Erythroblast (primary cell): ENCODE data around the gene RPEL1.
A peak's percentile ranks its signal among the peaks of the same experiment; 100 is the strongest.
"Not testable (repeated sequence)": the region's sequence is repeated elsewhere in the genome, so short reads cannot be mapped to it uniquely, and the experiment has no call there.

Source experiments
- DNase-seq, 2 experiments: peaks; one replicate each; lab custom pipeline; 2025; lab: John Stamatoyannopoulos, UW
- GATA1 ChIP-seq: IDR thresholded peaks from 2 replicates; pipeline ENCODE4 v1.6.1; 2011; ENCODE audit warnings: low read depth, mild to moderate bottlenecking, control low read depth, low read length, moderate library complexity
- POLR2A ChIP-seq: IDR thresholded peaks from 2 replicates; pipeline ENCODE4 v1.6.1; 2011; ENCODE audit warnings: mild to moderate bottlenecking, low read length

RPEL1 gene

DNA sequence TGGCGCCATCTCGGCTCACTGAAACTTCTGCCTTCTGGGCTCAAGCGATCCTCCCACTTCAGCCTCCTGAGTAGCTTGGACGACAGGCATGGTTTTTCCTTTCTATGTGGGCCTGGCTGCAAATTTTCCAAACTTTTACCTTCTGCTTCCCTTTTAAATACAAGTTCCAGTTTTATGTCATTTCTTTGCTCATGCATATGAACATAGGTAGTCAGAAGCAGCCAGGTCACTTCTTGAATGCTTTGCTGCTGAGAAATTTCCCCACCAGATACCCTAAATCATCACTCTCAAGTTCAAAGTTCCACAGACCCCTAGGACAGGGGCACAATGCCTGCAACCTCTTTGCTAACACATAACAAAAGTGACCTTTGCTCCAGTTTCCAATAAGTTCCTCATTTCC is 21.6 kb upstream of the RPEL1 start:
- TF ChIP-seq POLR2A (no peak), GATA1 (no peak)
- no peak for DNase-seq

DNA sequence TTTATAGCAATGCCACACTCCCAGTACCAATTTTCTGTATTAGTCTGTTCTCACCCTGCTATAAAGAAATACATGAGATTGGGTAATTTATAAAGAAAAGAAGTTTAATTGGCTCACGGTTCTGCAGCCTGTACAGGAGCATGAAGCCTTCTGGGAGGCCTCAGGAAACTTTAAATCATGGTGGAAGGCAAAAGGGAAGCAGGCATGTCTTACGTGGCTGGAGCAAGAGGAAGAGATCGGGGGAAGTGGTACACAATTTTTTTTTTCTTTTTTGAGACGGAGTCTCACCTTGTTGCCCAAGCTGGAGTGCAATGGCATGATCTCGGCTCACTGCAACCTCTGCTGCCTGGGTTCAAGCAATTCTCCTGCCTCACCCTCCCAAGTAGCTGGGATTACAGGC is 21.0 kb upstream of the RPEL1 start:
- DNase-seq = not testable (repeated sequence)

DNA sequence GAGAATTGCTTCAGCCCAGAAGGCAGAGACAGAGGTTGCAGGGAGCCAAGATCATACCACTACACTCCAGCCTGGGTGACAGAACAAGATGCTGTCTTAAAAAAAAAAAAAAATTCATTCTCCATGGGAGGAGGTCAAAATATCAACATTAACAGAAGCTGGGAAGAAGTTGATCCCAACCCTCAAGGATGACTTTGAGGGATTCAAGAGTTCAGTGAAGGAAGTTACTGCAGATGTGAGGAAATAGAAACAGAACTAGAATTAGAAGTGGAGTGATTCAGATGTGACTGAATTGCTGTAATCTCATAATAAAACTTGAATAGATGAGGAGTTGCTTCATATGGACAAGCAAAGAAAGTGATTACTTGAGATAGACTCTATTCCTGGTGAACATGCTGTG is 19.7 kb upstream of the RPEL1 start:
- no peak for DNase-seq

DNA sequence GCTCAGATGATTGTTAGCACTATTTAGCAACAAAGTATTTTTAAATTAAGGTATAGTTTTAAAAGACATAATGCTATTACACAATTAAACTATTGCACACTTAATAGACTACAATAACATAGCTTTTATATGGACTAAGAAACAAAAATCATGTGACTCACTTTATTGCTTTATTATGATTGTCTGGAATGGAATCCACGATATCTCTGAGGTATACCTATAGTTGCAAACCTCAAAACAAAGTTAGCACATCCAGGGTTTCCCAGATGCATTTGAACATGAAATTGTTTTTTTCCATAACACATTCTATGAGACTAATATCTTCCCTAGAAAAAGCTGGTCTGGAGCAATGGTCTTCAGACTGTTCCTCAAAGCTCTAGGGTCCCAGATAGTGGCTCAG is 18.3 kb upstream of the RPEL1 start:
- no peak for TF ChIP-seq POLR2A
- TF ChIP-seq GATA1 = no peak
- no peak for DNase-seq

More for the DNA sequence above, 19.7 kb upstream of the RPEL1 start:
- no peak for TF ChIP-seq POLR2A
- no peak for TF ChIP-seq GATA1

DNA sequence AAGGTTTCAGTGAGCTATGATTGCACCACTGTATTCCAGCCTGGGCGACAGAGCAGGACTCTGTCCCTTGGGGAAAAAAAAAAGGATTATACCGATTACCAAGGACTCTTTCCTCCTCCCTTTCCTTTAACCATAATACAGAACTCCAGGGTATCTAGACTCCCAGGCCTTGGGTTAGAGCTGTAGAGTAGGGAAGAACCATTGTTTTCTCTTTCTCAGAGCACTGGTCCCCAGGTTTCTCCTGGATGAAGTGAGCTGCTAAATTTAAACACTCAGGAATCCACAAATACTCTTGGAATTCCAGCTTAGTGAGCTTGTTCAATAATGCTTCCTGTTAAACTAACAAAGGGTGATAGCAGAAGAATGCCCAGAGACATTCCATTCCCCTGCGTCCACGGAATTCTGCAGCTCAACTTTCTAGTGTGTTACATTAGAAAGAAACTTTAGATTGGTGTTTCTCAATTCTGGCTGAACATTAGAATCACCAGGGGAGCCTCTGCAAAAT is 14.6 kb upstream of the RPEL1 start:
- TF ChIP-seq POLR2A (no peak), GATA1 (no peak)
- no peak for DNase-seq

DNA sequence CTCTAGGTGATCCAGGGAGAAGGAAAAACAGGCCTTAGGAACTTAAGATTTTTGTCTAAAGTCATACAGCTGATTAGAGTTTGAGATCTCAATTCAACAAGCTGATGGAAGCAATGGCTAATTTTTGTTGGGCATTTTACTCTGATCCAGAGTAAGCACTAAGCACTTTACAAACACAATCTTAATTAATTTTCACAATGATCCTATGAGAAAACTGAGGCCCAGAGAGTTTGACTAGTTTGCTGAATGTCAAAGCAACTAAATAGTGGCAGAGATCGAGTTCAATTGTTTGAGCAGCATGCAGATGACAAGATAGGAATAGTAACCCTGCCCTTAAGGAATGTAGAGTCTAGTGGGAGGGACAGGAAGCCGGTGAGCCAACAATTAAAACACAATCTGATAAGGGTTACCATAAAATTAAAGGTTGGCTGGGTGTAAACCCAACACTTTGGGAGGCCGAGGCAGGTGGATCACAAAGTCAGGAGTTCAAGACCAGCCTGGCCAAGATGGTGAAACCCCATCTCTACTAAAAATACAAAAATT is 13.5 kb upstream of the RPEL1 start:
- DNase-seq = no peak
- no peak for TF ChIP-seq GATA1
- TF ChIP-seq POLR2A = no peak

DNA sequence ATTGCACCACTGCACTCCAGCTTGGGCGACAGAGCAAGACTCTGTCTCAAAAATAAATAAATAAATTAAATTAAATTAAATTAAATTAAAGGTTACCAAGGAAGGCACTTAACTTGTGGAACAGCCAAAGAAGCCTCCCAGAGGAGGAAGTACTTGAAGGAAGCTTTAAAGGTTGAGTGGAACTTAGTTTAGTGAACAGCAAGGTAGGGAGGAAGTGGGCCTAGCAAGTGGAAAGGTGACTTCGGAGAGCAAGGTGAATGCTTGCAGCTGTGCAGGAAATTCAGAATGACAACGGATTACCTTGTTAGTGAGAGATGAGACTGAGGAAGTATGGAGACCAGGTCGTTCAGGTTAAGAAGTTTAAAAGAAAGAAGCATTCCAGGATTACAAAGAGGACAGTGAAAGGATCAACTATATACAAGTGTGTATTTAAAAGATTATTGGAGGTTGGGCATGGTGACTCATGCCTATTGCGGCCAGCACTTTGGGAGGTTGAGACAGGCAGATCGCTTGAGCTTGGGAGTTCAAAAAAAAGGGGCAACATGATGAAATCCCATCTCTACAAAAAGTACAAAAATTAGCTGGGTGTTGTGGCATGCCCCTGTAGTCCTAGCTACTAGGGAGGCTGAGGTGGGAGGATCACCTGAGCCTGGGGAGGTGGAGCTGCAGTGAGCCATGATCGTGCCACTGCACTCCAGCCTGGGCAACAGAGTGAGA is 12.8 kb upstream of the RPEL1 start:
- TF ChIP-seq POLR2A (no peak), GATA1 (no peak)
- no peak for DNase-seq

DNA sequence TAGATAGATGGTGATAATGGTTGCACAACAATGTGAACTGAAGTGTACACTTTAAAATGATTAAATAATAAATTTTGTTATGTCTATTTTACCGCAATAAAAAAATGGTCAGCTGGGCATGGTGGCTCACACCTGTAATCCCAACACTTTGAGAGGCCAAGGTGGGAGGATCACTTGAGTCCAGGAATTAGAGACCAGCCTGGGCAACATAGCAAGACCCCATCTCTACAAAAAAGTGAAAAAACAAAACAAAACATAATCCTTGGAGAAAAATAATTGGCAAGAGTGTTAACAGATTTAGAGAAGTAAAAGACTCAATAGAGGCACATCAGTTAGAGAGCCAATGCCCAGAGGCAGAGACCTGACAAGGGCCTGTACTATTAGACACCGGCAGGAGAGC is 9.9 kb upstream of the RPEL1 start:
- no peak for DNase-seq
- TF ChIP-seq POLR2A = no peak
- TF ChIP-seq GATA1 = no peak

DNA sequence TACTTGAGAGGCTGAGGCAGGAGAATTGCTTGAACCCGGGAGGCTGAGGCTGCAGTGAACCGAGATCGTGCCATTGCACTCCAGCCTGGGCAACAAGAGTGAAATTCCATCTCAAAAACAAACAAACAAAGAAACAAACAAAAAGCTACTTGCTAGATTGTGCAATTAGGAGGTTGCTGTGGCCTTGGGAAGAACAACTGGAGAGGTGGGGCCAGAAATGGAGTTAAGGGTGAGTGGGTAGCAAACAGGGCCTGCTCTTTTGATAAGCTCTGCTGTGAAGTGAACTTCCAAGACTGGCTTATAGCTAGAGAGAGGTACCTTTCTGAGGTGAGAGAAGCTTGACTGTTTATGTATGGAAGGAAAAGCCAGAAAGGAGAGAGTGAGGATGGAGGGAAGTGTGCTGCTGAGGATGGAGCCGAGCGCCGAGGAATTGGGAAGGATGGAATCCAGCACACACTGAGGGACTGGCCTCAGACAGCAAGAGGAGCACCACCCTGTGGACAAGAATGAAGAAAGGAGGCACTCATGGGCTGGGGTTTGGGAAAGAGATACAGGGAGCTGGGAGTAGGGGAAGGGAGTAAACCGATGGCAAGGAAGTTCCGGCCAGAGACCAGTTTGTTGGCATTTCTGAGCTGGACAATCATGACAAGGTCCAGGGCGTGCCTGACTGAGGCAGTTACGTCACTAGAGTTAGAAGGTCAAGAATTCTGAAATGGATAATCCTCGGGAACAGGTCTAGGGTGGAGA is 7.0 kb upstream of the RPEL1 start:
- peak in 1 of 2 experiments; percentile 20 for DNase-seq
- TF ChIP-seq POLR2A (no peak), GATA1 (no peak)

DNA sequence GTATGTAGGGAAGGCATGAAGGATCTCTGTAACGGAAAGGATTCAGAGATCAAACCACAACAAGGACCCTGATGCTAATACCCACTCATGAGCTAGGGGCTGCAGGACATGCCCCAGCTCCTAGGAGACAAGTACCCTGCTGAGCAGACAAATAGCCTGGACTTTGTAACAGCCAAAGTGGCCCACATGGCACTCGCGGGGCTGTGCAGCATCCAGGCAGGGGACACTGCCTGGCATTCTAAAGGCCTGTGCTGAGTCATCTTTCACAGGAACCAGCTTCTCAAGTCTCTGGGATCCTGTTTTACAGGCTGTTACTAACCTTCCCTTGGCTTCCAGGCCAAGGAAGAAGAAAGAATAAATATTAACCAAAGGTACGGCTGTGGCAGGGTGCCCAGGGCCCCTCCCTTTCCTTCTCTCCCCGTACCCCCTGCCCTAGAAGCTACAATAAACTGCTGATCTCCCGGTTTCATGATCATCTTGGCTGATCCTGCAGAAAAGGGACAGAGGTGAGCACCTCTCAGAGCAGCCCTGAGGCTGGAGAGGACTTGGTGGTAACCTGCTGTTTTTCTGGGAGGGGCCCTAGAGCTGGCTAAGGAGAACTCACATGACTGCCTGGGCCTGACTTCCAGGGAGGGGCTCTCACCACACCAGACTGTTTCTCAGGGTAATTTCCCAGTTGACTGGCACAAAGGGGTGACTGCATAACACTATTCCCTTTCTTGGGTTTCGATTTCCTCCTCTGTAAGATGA is 4.2 kb upstream of the RPEL1 start:
- TF ChIP-seq POLR2A = no peak
- no peak for TF ChIP-seq GATA1
- DNase-seq = peak; percentile 52 to 63

DNA sequence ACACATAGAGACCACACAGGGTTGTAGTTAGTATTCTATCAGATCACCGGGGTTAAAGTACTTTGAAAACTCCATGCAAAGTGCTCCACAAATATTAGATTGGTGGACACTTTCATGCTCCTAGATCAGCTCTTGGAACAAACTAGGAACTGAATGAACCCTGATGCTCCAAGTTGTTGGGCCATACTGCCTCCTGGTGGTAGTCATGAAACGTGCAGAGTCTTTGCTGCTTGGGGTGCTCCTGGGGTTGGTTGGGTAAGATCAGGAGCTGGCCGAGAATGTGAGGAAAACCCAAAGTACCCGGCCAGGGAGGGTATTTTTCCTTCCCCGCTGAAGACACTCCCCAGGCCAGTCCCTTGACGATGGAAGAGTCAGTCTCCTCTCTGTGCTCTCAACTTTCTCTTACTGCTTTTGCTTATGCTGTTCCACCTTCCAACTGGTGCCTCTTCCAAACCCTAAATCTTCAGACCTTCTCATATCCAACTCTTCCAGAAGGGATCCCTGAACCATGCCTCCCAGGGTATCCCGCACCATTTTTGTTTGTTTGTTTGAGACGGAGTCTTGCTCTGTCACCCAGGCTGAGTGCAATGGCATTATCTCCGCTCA is 918 bp upstream of the RPEL1 start:
- no peak for TF ChIP-seq POLR2A
- no peak for TF ChIP-seq GATA1
- DNase-seq = peak; percentile 75 to 90

DNA sequence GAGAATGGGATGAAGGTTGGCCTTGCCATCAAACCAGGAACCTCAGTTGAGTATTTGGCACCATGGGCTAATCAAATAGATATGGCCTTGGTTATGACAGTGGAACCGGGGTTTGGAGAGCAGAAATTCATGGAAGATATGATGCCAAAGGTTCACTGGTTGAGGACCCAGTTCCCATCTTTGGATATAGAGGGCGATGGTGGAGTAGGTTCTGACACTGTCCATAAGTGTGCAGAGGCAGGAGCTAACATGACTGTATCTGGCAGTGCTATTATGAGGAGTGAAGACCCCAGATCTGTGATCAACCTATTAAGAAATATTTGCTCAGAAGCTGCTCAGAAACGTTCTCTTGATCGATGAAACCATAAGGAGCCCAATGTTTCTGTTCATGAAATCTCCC is 637 bp downstream of the RPEL1 start:
- DNase-seq = no peak
- TF ChIP-seq GATA1 (no peak), POLR2A (no peak)

DNA sequence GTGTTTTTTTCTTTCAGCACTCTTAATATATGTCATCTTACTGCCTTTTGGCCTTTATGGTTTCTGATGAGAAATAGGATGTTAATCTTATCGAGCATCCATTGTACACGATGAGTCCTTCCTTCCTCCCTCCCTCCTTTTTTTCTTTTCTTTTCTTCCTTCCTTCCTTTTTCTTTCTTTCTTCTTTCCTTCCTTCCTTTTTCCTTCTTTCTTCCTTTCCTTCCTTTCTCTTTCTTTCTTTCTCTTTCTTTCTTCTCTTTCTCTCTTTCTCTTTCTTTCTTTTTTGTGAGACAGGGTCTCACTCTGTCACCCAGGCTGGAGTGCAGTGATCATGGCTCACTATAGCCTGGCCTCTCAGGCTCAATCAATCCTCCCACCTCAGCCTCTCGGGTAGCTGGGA is 8.4 kb downstream of the RPEL1 start:
- no peak for DNase-seq
- TF ChIP-seq GATA1 (no peak), POLR2A (no peak)
